GM23338 (cell line): ENCODE results near the gene NARS2. TPM values are rescaled to one million over a fixed set of nuclear protein-coding genes. Genes with fewer than 3 reads are reported as not detected.

Experiments used
- ATAC-seq: fragments of 200-7000 bp; cut with Tn5 transposase; 3 replicates; pipeline ENCODE4 v1.9.1; 2020
- DNase-seq: peaks from one replicate; pipeline ENCODE4 v3.0.0-alpha.2; 2015; ENCODE audit warnings: low spot score
- H2AFZ ChIP-seq: fragments of 200-600 bp; sonication (generic); 2 replicates; pipeline ENCODE4 v1.8.0; 2016; ENCODE audit warnings: antibody characterized with exemption, mild to moderate bottlenecking, moderate library complexity
- H3F3A ChIP-seq: fragments of 200-600 bp; sonication (generic); replicated peaks from 2 replicates; pipeline ENCODE4 v1.8.0; 2017; ENCODE audit warnings: antibody characterized with exemption, mixed run types, low read depth
- H3K27ac ChIP-seq: fragments of 200-600 bp; sonication (generic); 2 replicates; pipeline ENCODE4 v1.6.1; 2016; ENCODE audit warnings: low read depth
- H3K27me3 ChIP-seq: fragments of 200-600 bp; sonication (generic); 2 replicates; pipeline ENCODE4 v1.8.0; 2016; ENCODE audit warnings: mild to moderate bottlenecking, mixed run types, moderate library complexity; ENCODE audit not compliant: insufficient read depth
- H3K36me3 ChIP-seq: fragments of 200-600 bp; sonication (generic); 2 replicates; pipeline ENCODE4 v1.8.0; 2016; ENCODE audit warnings: mild to moderate bottlenecking; ENCODE audit not compliant: insufficient read depth
- H3K4me1 ChIP-seq: fragments of 200-600 bp; sonication (generic); 2 replicates; pipeline ENCODE4 v1.8.0; 2016; ENCODE audit warnings: mild to moderate bottlenecking, moderate library complexity; ENCODE audit not compliant: insufficient read depth
- H3K4me2 ChIP-seq: fragments of 200-600 bp; sonication (generic); 2 replicates; pipeline ENCODE4 v1.7.1; 2017; ENCODE audit warnings: mixed run types
- H3K4me3 ChIP-seq: fragments of 200-600 bp; sonication (generic); 2 replicates; pipeline ENCODE4 v1.6.1; 2016; ENCODE audit warnings: mixed run types
- H3K79me2 ChIP-seq: fragments of 200-600 bp; sonication (generic); replicated peaks from 2 replicates; pipeline ENCODE4 v1.8.0; 2017; ENCODE audit warnings: mild to moderate bottlenecking; ENCODE audit not compliant: insufficient read depth
- H3K9me2 ChIP-seq: fragments of 200-600 bp; sonication (generic); 2 replicates; pipeline ENCODE4 v1.8.0; 2017; ENCODE audit not compliant: insufficient read depth
- H4K20me1 ChIP-seq: fragments of 200-600 bp; sonication (generic); replicated peaks from 2 replicates; pipeline ENCODE4 v1.8.0; 2017; ENCODE audit warnings: mild to moderate bottlenecking; ENCODE audit not compliant: insufficient read depth
- H3K27ac Mint-ChIP-seq: 2 replicates; pipeline ENCODE4 v1.8.0; 2020; ENCODE audit warnings: inconsistent platforms, mild to moderate bottlenecking, moderate library complexity, mixed read lengths
- H3K27me3 Mint-ChIP-seq: 3 replicates; pipeline ENCODE4 v1.8.0; 2022; ENCODE audit warnings: low read depth, mild to moderate bottlenecking, moderate library complexity, mixed read lengths, inconsistent platforms; ENCODE audit not compliant: insufficient read depth, poor library complexity
- H3K36me3 Mint-ChIP-seq: 3 replicates; pipeline ENCODE4 v1.8.0; 2021; ENCODE audit warnings: low read depth, mild to moderate bottlenecking, inconsistent platforms, moderate library complexity, mixed read lengths
- H3K4me1 Mint-ChIP-seq: 3 replicates; pipeline ENCODE4 v1.8.0; 2020; ENCODE audit warnings: mild to moderate bottlenecking, inconsistent platforms, mixed read lengths
- H3K4me3 Mint-ChIP-seq: 3 replicates; pipeline ENCODE4 v1.8.0; 2021; ENCODE audit warnings: moderate library complexity, mild to moderate bottlenecking, inconsistent platforms, mixed read lengths
- H3K9me3 Mint-ChIP-seq: 3 replicates; pipeline ENCODE4 v1.8.0; 2020; ENCODE audit warnings: moderate library complexity, mild to moderate bottlenecking, inconsistent platforms, mixed read lengths
- CREB1 ChIP-seq: fragments of 250-450 bp; sonication (Bioruptor Pico); IDR thresholded peaks from 2 replicates; pipeline ENCODE4 v1.5.0; 2020; ENCODE audit warnings: low read depth, mild to moderate bottlenecking, moderate library complexity
- CTCF ChIP-seq, 2 experiments: fragments of 200-600 bp in 1 of 2; sonication (generic) in 1 of 2; conservative IDR thresholded peaks; 2 replicates each; pipeline versions ENCODE4 v1.5.1 to v1.6.1; 2016 to 2017; ENCODE audit warnings: antibody characterized with exemption in 2 of 2, low read depth in 2 of 2, mild to moderate bottlenecking in 2 of 2, moderate library complexity in 1 of 2
- ETS1 ChIP-seq: IDR thresholded peaks from 2 replicates; pipeline ENCODE4 v1.6.1; 2016; ENCODE audit warnings: antibody characterized with exemption
- EZH2 ChIP-seq: fragments of 200-600 bp; sonication (generic); IDR thresholded peaks from one replicate; pipeline ENCODE4 v1.8.0; 2017; ENCODE audit warnings: antibody characterized with exemption, mild to moderate bottlenecking, low read depth; ENCODE audit not compliant: unreplicated experiment
- EZH2phosphoT487 ChIP-seq: fragments of 200-600 bp; sonication (generic); IDR thresholded peaks from one replicate; pipeline ENCODE4 v1.8.1; 2018; ENCODE audit warnings: antibody characterized with exemption; ENCODE audit not compliant: unreplicated experiment
- JUNB ChIP-seq: IDR thresholded peaks from one replicate; pipeline ENCODE4 v1.6.1; 2016; ENCODE audit warnings: antibody characterized with exemption; ENCODE audit not compliant: unreplicated experiment
- NANOG ChIP-seq: IDR thresholded peaks from 2 replicates; pipeline ENCODE4 v1.6.1; 2016; ENCODE audit warnings: antibody characterized with exemption, borderline replicate concordance
- POLR2AphosphoS5 ChIP-seq: IDR thresholded peaks from 2 replicates; pipeline ENCODE4 v1.6.1; 2016; ENCODE audit warnings: antibody characterized with exemption, low read depth
- REST ChIP-seq: IDR thresholded peaks from one replicate; pipeline ENCODE4 v1.6.1; 2018; ENCODE audit warnings: antibody characterized with exemption; ENCODE audit not compliant: unreplicated experiment
- STAT1 ChIP-seq: IDR thresholded peaks from one replicate; pipeline ENCODE4 v1.6.1; 2016; ENCODE audit warnings: antibody characterized with exemption; ENCODE audit not compliant: unreplicated experiment
- ZNF114 ChIP-seq: fragments of 250-450 bp; sonication (Bioruptor Pico); IDR thresholded peaks from 2 replicates; pipeline ENCODE4 v1.5.0; 2020; ENCODE audit warnings: mild to moderate bottlenecking, moderate library complexity
- ZNF331 ChIP-seq: fragments of 250-450 bp; sonication (Bioruptor Pico); IDR thresholded peaks from 2 replicates; pipeline ENCODE4 v1.5.0; 2020; ENCODE audit warnings: low read depth, mild to moderate bottlenecking, moderate library complexity
- ZNF462 ChIP-seq: fragments of 250-450 bp; sonication (Bioruptor Pico); IDR thresholded peaks from 2 replicates; pipeline ENCODE4 v1.5.0; 2020; ENCODE audit warnings: mild to moderate bottlenecking, moderate library complexity
- polyA plus RNA-seq: library from polyadenylated mRNA; unstranded; fragments of >200 nt; fragmentation: Nextera tagmentation; extraction: Ambion mirVana; gene quantifications from 2 replicates; pipeline ENCODE4 v1.2.1, GENCODE V29; 2016
- total RNA-seq: library from RNA; depleted of rRNA; stranded (reverse); fragments of >200 nt; shearing (Covaris generic); gene quantifications from 2 replicates; pipeline ENCODE4 v1.2.3, GENCODE V29; 2014

Gene NARS2
- total and polyA plus RNA-seq, 2 experiments from 2014 or later = 45.7 to 62.0 TPM

- Histone ChIP-seq H3K4me1 (peaks cover 25% of the 10 kb centered on the region), H3K27ac (no peak overlapping the region), H3K79me2 (peaks cover 46% of the 10 kb centered on the region), H3K9me2 (no peaks in the 10 kb centered on the region), H3K4me3 (no peak overlapping the region), H3K27me3 (no peaks in the 10 kb centered on the region), H4K20me1 (no peaks in the 10 kb centered on the region), H2AFZ (no peak overlapping the region), H3K4me2 (no peak overlapping the region), H3F3A (0 out of 2 replicates have a peak, but pooled peaks cover 3% of the 10 kb centered on the region), H3K36me3 (peaks cover 47% of the 10 kb centered on the region)
- Mint-ChIP-seq H3K36me3 (peaks cover 39% of the 10 kb centered on the region), H3K9me3 (no peaks in the 10 kb centered on the region), H3K4me3 (no peak overlapping the region), H3K27ac (no peak overlapping the region), H3K27me3 (peaks cover 2% of the 10 kb centered on the region), H3K4me1 (peaks cover 19% of the 10 kb centered on the region)
- no peak for ATAC-seq
- TF ChIP-seq CTCF (conservative IDR thresholded peaks at IDR 0.05; ENCODE audit: low read depth in 2 of 2) (no peak), ETS1 (no peak), ZNF331 (no peak), POLR2AphosphoS5 (no peak), JUNB (no peak), REST (no peak), ZNF462 (CRISPR knock-in tag) (no peak), EZH2 (no peak), ZNF114 (CRISPR knock-in tag) (no peak), NANOG (no peak), CREB1 (CRISPR knock-in tag) (no peak), STAT1 (no peak), EZH2phosphoT487 (no peak)
- DNase-seq = no peak
Measured at GRCh38 chr11:78570031-78570430, 4.6 kb downstream of the NARS2 start.
